CD4-positive, CD25-positive, alpha-beta regulatory T cell (primary cell): ENCODE results near the gene RCSD1. TPM values are rescaled to one million over a fixed set of nuclear protein-coding genes. Genes with fewer than 3 reads are reported as not detected.
A peak's percentile ranks its signal among the peaks of the same experiment; 100 is the strongest.

Experiments used
- ATAC-seq, 2 donors: fragments of 150-1000 bp; cut with Tn5 transposase; one replicate each; pipeline ENCODE4 v1.10.0; 2021; ENCODE audit warnings: low read depth in 2 of 2, moderate number of reproducible peaks in 2 of 2, moderate library complexity in 1 of 2
- DNase-seq, 3 donors: peaks; one replicate each; pipeline versions ENCODE4 v3.0.0 to v3.0.0-alpha.2; 2012 to 2022; ENCODE audit warnings: mixed read lengths in 1 of 3
- H3K27ac ChIP-seq: one replicate; pipeline ENCODE4 v1.7.0; 2013; ENCODE audit warnings: mild to moderate bottlenecking, low read length; ENCODE audit not compliant: insufficient read depth, poor library complexity, severe bottlenecking
- H3K27me3 ChIP-seq: one replicate; pipeline ENCODE4 v1.7.0; 2013; ENCODE audit warnings: low read length; ENCODE audit not compliant: control insufficient read depth, insufficient read depth
- H3K36me3 ChIP-seq: one replicate; pipeline ENCODE4 v1.7.0; 2013; ENCODE audit warnings: mild to moderate bottlenecking, low read length, moderate library complexity; ENCODE audit not compliant: control insufficient read depth, insufficient read depth
- H3K4me1 ChIP-seq: 2 replicates; pipeline ENCODE4 v1.7.0; 2013; ENCODE audit warnings: mild to moderate bottlenecking, low read length; ENCODE audit not compliant: insufficient read depth, control insufficient read depth, poor library complexity, severe bottlenecking
- H3K4me3 ChIP-seq: one replicate; pipeline ENCODE4 v1.7.0; 2013; ENCODE audit warnings: low read depth, mild to moderate bottlenecking, low read length, moderate library complexity
- H3K9me3 ChIP-seq, 2 experiments: 1 replicate in 1 of 2; 2 replicates in 1 of 2; pipeline ENCODE4 v1.7.0; 2013; ENCODE audit warnings: low read length in 2 of 2, mild to moderate bottlenecking in 1 of 2, moderate library complexity in 1 of 2; ENCODE audit not compliant: control insufficient read depth in 2 of 2
- H3K27ac Mint-ChIP-seq, 3 donors: one replicate each; pipeline ENCODE4 v1.8.0; 2020 to 2022; ENCODE audit warnings: mild to moderate bottlenecking in 3 of 3, mixed read lengths in 3 of 3, moderate library complexity in 2 of 3
- H3K27me3 Mint-ChIP-seq: one replicate; pipeline ENCODE4 v1.8.0; 2022; ENCODE audit warnings: mild to moderate bottlenecking, mixed read lengths
- H3K36me3 Mint-ChIP-seq: one replicate; pipeline ENCODE4 v1.8.0; 2020; ENCODE audit warnings: mixed read lengths
- H3K4me1 Mint-ChIP-seq, 4 donors: one replicate each; pipeline ENCODE4 v1.8.0; 2020 to 2022; ENCODE audit warnings: mixed read lengths in 4 of 4, mild to moderate bottlenecking in 1 of 4
- H3K4me3 Mint-ChIP-seq, 4 donors: one replicate each; pipeline ENCODE4 v1.8.0; 2020 to 2022; ENCODE audit warnings: mild to moderate bottlenecking in 4 of 4, mixed read lengths in 4 of 4, moderate library complexity in 3 of 4
- H3K9me3 Mint-ChIP-seq, 7 donors: one replicate each; pipeline ENCODE4 v1.8.0; 2020 to 2022; ENCODE audit warnings: mixed read lengths in 7 of 7, mild to moderate bottlenecking in 3 of 7, moderate library complexity in 2 of 7
- polyA plus RNA-seq, 4 donors: library from polyadenylated mRNA; unstranded; fragments of 300-500 nt; fragmentation: Illumina TruSeq; gene quantifications; one replicate each; pipeline ENCODE4 v1.2.3, GENCODE V29; 2021
- total RNA-seq: library from RNA; stranded (reverse); gene quantifications from one replicate; pipeline ENCODE4 v1.2.3, GENCODE V29; 2022

RCSD1 gene
- total and polyA plus RNA-seq, 5 donors from 2014 or later: 174 to 251 (median 226) TPM

GRCh38 chr1:167644551-167644950 is 14.5 kb downstream of the RCSD1 start:
- Mint-ChIP-seq H3K4me3 (peak overlapping the region; percentile 23 to 55 (median 28)), H3K27ac (peak overlapping the region; percentile 87 to 95 (median 87)), H3K4me1 (peaks cover 47 to 95% (median 85%) of the 10 kb centered on the region in 4 donors), H3K27me3 (no peaks in the 10 kb centered on the region), H3K9me3 (no peaks in the 10 kb centered on the region), H3K36me3 (peaks cover 52% of the 10 kb centered on the region)
- no peak for DNase-seq
- Histone ChIP-seq H3K27ac (peak overlapping the region; percentile 20), H3K27me3 (no peaks in the 10 kb centered on the region), H3K4me3 (peak overlapping the region; percentile 40), H3K4me1 (peaks cover 97% of the 10 kb centered on the region), H3K9me3 (no peaks in the 10 kb centered on the region), H3K36me3 (peaks cover 63% of the 10 kb centered on the region)
- ATAC-seq: no peak

- ATAC-seq: no peak
- Histone ChIP-seq H3K4me3 (peak overlapping the region; percentile 34), H3K27me3 (no peaks in the 10 kb centered on the region), H3K9me3 (no peaks in the 10 kb centered on the region), H3K36me3 (peaks cover 59% of the 10 kb centered on the region), H3K4me1 (peaks cover 97% of the 10 kb centered on the region), H3K27ac (peak overlapping the region; percentile 20)
- Mint-ChIP-seq H3K36me3 (peaks cover 56% of the 10 kb centered on the region), H3K27ac (peak overlapping the region; percentile 87 to 95 (median 87)), H3K9me3 (no peaks in the 10 kb centered on the region), H3K4me3 (peak overlapping the region; percentile 22 to 73 (median 46)), H3K4me1 (peaks cover 47 to 95% (median 85%) of the 10 kb centered on the region in 4 donors), H3K27me3 (no peaks in the 10 kb centered on the region)
- no peak for DNase-seq
Observed at GRCh38 chr1:167645140-167645541, 15.1 kb downstream of the RCSD1 start.

- peak overlapping the region; percentile 22 to 73 (median 46) for H3K4me3 Mint-ChIP-seq
- H3K27ac ChIP-seq: peak overlapping the region; percentile 26
- ATAC-seq: no peak
- H3K4me1 ChIP-seq: peaks cover 97% of the 10 kb centered on the region
- H3K27me3 Mint-ChIP-seq: no peaks in the 10 kb centered on the region
- peak overlapping the region; percentile 34 for H3K4me3 ChIP-seq
- peaks cover 47 to 95% (median 85%) of the 10 kb centered on the region in 4 donors for H3K4me1 Mint-ChIP-seq
- H3K9me3 ChIP-seq: no peaks in the 10 kb centered on the region
- peak overlapping the region; percentile 87 to 95 (median 87) for H3K27ac Mint-ChIP-seq
- no peak for DNase-seq
- H3K9me3 Mint-ChIP-seq: no peaks in the 10 kb centered on the region
- H3K36me3 ChIP-seq: peaks cover 59% of the 10 kb centered on the region
- H3K27me3 ChIP-seq: no peaks in the 10 kb centered on the region
- peaks cover 57% of the 10 kb centered on the region for H3K36me3 Mint-ChIP-seq
Observed at GRCh38 chr1:167645625-167646414, 15.8 kb downstream of the RCSD1 start.

GRCh38 chr1:167648252-167648849 is 18.3 kb downstream of the RCSD1 start:
- Histone ChIP-seq H3K4me3 (peak overlapping the region; percentile 55), H3K27ac (peak overlapping the region; percentile 66), H3K4me1 (peaks cover 97% of the 10 kb centered on the region), H3K36me3 (peaks cover 52% of the 10 kb centered on the region), H3K27me3 (no peaks in the 10 kb centered on the region), H3K9me3 (no peaks in the 10 kb centered on the region)
- Mint-ChIP-seq H3K4me3 (peak overlapping the region in 3 of 4 donors; percentile 41 to 76 (median 72)), H3K36me3 (peaks cover 44% of the 10 kb centered on the region), H3K9me3 (no peaks in the 10 kb centered on the region), H3K27me3 (no peaks in the 10 kb centered on the region), H3K4me1 (peaks cover 40 to 94% (median 77%) of the 10 kb centered on the region in 4 donors), H3K27ac (peak overlapping the region; percentile 74 to 92 (median 88))
- no peak for ATAC-seq
- no peak for DNase-seq

- H3K27me3 Mint-ChIP-seq: no peaks in the 10 kb centered on the region
- Histone ChIP-seq H3K36me3 (peaks cover 51% of the 10 kb centered on the region), H3K4me1 (peaks cover 97% of the 10 kb centered on the region), H3K9me3 (no peaks in the 10 kb centered on the region), H3K27me3 (no peaks in the 10 kb centered on the region), H3K27ac (peak overlapping the region; percentile 66), H3K4me3 (peak overlapping the region; percentile 55)
- peak overlapping the region; percentile 72 to 84 (median 78) for H3K4me3 Mint-ChIP-seq
- DNase-seq: no peak
- H3K9me3 Mint-ChIP-seq: no peaks in the 10 kb centered on the region
- peaks cover 42 to 94% (median 77%) of the 10 kb centered on the region in 4 donors for H3K4me1 Mint-ChIP-seq
- ATAC-seq: no peak
- peaks cover 39% of the 10 kb centered on the region for H3K36me3 Mint-ChIP-seq
- H3K27ac Mint-ChIP-seq: peak overlapping the region; percentile 88 to 94 (median 92)
Observed at GRCh38 chr1:167648978-167649744, 19.1 kb downstream of the RCSD1 start.

GRCh38 chr1:167650269-167651160 is 20.5 kb downstream of the RCSD1 start:
- Mint-ChIP-seq H3K36me3 (peaks cover 41% of the 10 kb centered on the region), H3K27ac (peak overlapping the region; percentile 88 to 94 (median 92)), H3K4me1 (peaks cover 42 to 94% (median 76%) of the 10 kb centered on the region in 4 donors), H3K4me3 (peak overlapping the region; percentile 72 to 90 (median 80)), H3K27me3 (no peaks in the 10 kb centered on the region), H3K9me3 (no peaks in the 10 kb centered on the region)
- Histone ChIP-seq H3K27ac (peak overlapping the region; percentile 66), H3K9me3 (no peaks in the 10 kb centered on the region), H3K4me1 (peaks cover 98% of the 10 kb centered on the region), H3K4me3 (peak overlapping the region; percentile 55), H3K27me3 (no peaks in the 10 kb centered on the region), H3K36me3 (peaks cover 53% of the 10 kb centered on the region)
- peak in 1 of 3 donors; percentile 53 for DNase-seq
- ATAC-seq: peak; percentile 31 to 34
